K562 (cell line): Measurements from ENCODE around the gene SYT7. TPM values are rescaled to one million over a fixed set of nuclear protein-coding genes. Genes with fewer than 3 reads are reported as not detected.
A peak's percentile ranks its signal among the peaks of the same experiment; 100 is the strongest.

Source experiments
- HCFC1 ChIP-seq: IDR thresholded peaks from 2 replicates; pipeline ENCODE4 v1.6.1; 2012; ENCODE audit warnings: low read depth, low read length, improper control_type of control experiment
- HMG20B ChIP-seq: fragments of 250-450 bp; sonication (Bioruptor Pico); IDR thresholded peaks from 2 replicates; pipeline ENCODE4 v1.5.0; 2021; ENCODE audit warnings: mild to moderate bottlenecking
- NFIC ChIP-seq: fragments of 450-650 bp; IDR thresholded peaks from 2 replicates; pipeline ENCODE4 v1.6.1; 2017; ENCODE audit warnings: mild to moderate bottlenecking, inconsistent platforms
- SIN3A ChIP-seq, 2 experiments: fragments of 150-350 bp in 1 of 2; IDR thresholded peaks; 2 replicates each; pipeline ENCODE4 v1.6.1; 2011 to 2016; ENCODE audit warnings: borderline replicate concordance in 2 of 2, low read depth in 2 of 2, low read length in 2 of 2, mild to moderate bottlenecking in 2 of 2, moderate library complexity in 2 of 2; ENCODE audit not compliant: control insufficient read depth in 1 of 2
- SMC3 ChIP-seq: conservative IDR thresholded peaks from 2 replicates; pipeline ENCODE4 v1.6.1; 2011; ENCODE audit warnings: low read depth, low read length, improper control_type of control experiment; ENCODE audit not compliant: insufficient read depth
- TBL1XR1 ChIP-seq, 2 experiments: IDR thresholded peaks; 2 replicates each; pipeline ENCODE4 v1.6.1; 2012; ENCODE audit warnings: improper control_type of control experiment in 2 of 2, low read length in 2 of 2, mild to moderate bottlenecking in 1 of 2
- TOE1 ChIP-seq, 2 experiments: fragments of 450-650 bp in 1 of 2; sonication (generic) in 1 of 2; formaldehyde crosslinking in 1 of 2; IDR thresholded peaks; 2 replicates each; pipeline versions ENCODE4 v1.7.1 to v1.8.0; 2016 to 2022; ENCODE audit warnings: borderline replicate concordance in 2 of 2, mild to moderate bottlenecking in 2 of 2, antibody characterized with exemption in 1 of 2, inconsistent platforms in 1 of 2, low read depth in 1 of 2, missing genetic modification reagents in 1 of 2, moderate library complexity in 1 of 2
- TSC22D4 ChIP-seq: fragments of 450-650 bp; IDR thresholded peaks from 2 replicates; pipeline ENCODE4 v1.6.1; 2016; ENCODE audit warnings: missing genetic modification characterization, missing biosample characterization, control low read depth
- ZC3H4 ChIP-seq: sonication (generic); formaldehyde crosslinking; IDR thresholded peaks from 2 replicates; pipeline ENCODE4 v1.9.0; 2021; ENCODE audit warnings: missing genetic modification reagents, borderline replicate concordance
- ZNF217 ChIP-seq: sonication (generic); formaldehyde crosslinking; IDR thresholded peaks from 2 replicates; pipeline ENCODE4 v1.8.0; 2022; ENCODE audit warnings: mild to moderate bottlenecking, missing genetic modification reagents
- ZNF561 ChIP-seq: fragments of 450-650 bp; formaldehyde crosslinking; conservative IDR thresholded peaks from 2 replicates; pipeline ENCODE4 v1.4.0; 2020; ENCODE audit warnings: mild to moderate bottlenecking, moderate library complexity
- ZNF589 ChIP-seq: fragments of 200-800 bp; sonication (Bioruptor generic); IDR thresholded peaks from 2 replicates; pipeline ENCODE4 v1.6.1; 2016; ENCODE audit warnings: low read depth, missing genetic modification characterization, missing compliant biosample characterization
- ZNF695 ChIP-seq: fragments of 450-650 bp; formaldehyde crosslinking; IDR thresholded peaks from 2 replicates; pipeline ENCODE4 v1.4.0; 2020; ENCODE audit warnings: mild to moderate bottlenecking, moderate library complexity
- ZNF76 ChIP-seq: fragments of 250-450 bp; sonication (Bioruptor Pico); IDR thresholded peaks from 2 replicates; pipeline ENCODE4 v1.4.0; 2020; ENCODE audit warnings: mild to moderate bottlenecking, moderate library complexity, borderline replicate concordance
- polyA plus RNA-seq, 8 experiments: library from polyadenylated mRNA; depleted of rRNA in 4 of 8; stranded (reverse) in 5 of 8; unstranded in 3 of 8; fragments of >200 nt; fragmentation: Nextera tagmentation in 2 of 8; fragmentation: Illumina TruSeq in 1 of 8; extraction: Ambion mirVana in 2 of 8; extraction: Trizol in 1 of 8; gene quantifications; 2 replicates each; pipeline versions ENCODE4 v1.2.1 to v1.2.3, GENCODE V29; 2011 to 2014; ENCODE audit warnings: inconsistent platforms in 1 of 8, missing spikeins in 1 of 8
- total RNA-seq, 7 experiments: library from RNA; depleted of rRNA in 6 of 7; stranded (reverse); fragments of >200 nt in 6 of 7; fragmentation: Illumina TruSeq in 2 of 7; extraction: Trizol in 2 of 7; gene quantifications; 2 replicates each; pipeline versions ENCODE4 v1.2.1 to v1.2.3, GENCODE V29; 2011 to 2021; ENCODE audit warnings: low replicate concordance in 1 of 7
- TF ChIP-seq, protein P1 (sequence below): fragments of 250-450 bp; sonication (Bioruptor Pico); IDR thresholded peaks from 2 replicates; pipeline ENCODE4 v1.5.0; 2021; ENCODE audit warnings: mild to moderate bottlenecking, moderate library complexity
- TF ChIP-seq, protein P2 (sequence below): fragments of 450-650 bp; IDR thresholded peaks from 2 replicates; pipeline ENCODE4 v1.6.1; 2017; ENCODE audit warnings: antibody characterized with exemption, mild to moderate bottlenecking

SYT7 gene
- total and polyA plus RNA-seq, 9 of the 15 experiments (the other 6 are each of a cell fraction or from before 2014, with no cell fraction given), result 0.01 to 0.51 (median 0.16) TPM; not detected in 1

DNA sequence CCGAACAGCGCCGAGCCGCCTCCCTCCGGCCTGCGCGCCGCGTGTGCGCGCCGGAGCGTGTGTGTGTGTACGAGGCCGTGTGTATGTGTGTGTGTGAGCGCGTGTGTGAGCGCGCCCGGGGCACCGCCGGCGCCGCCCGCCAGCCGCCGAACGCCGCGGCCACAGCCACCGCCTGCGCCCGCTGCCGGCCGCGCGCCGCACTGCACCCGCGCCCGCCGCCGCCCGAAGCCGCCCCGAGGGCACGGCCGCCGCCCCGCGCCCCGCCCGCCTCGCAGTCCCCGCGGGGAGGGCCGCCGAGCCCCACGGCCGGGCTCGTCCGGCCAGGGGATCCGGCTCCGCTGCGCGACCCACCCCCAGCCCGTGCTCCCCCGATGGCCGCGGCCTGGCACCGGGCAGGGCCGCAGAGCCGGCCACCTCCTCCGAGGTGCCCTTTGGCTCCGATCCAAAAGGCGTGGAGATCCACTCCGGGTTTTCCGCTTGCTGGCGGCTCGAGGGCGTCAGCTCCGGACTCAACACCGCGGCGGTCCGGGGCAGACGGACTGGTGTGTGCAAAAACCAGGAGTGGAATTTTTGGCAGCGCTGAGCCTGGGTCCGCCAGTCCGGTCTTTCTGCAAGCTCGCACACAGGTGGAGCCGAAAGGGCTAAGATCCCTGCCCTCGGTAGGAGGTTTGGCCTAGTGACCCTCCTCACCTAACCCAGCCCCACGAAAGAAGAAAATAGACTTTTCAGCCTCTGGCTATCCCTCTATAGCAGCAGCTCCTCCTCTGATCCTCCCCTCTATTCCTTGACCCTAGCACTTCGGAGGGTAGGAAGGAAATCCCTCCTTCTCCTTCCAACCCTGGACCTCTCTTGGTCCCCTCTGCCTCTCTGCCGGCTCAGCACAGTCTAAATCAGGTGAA is at the start of gene SYT7 (continued):
- TF ChIP-seq, protein P1, sequence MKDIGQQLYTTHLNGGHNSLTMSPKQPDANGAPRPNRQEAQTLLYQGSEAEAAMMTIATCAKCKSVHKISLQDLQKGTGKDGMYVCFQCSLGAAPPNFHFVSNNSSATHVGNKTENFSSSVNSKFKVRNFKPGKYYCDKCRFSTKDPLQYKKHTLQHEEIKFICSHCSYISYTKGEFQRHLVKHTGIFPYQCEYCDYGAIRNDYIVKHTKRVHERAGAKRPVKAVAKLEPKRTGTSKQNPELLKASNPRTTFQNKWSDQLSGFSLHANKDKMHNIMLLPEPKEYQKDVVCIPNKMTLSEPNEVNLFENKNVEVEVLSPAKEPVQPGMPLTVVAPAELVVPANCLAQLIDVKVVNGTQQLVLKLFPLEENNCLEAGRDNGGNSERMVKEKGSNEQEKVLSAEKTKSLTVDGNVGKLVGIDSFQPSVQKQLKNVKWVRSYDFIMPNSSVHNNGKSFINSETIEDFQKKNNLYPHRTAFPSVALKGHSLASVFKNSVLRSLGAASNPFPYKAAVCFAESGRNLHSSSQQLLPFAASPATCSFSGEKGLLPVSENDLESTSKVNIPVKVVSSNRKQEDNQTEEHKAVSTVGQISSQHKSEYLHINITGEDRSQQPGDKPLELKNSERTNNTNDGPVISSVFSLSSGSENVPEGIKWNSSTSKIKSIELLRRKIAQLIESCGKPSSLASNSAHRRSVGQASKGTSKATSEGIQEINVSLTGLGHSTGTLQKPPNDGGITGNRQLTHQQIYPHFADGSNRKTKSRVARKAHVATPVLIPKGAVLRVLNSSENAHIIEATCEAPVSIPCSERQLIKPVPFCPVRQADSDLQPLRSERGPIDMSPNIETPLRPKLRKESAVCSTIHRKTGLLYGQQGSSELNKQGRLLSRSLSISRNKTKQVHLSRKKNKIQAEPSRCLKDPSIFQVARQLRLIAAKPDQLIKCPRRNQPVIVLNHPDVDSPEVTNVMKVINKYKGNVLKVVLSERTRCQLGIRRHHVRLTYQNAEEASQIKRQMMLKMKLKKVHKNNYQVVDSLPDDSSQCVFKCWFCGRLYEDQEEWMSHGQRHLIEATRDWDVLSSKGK (CRISPR knock-in tag), result no peak
- TF ChIP-seq HMG20B (no peak), HCFC1 (peak; percentile 38; the same call in 1 of the 2 replicates), ZNF76 (CRISPR knock-in tag) (no peak), NFIC (peak; percentile 91), TSC22D4 (no peak), ZNF589 (no peak), TOE1 (IDR thresholded peaks at IDR 0.05; ENCODE audit: borderline replicate concordance) (peak; percentile 97), TOE1 (CRISPR knock-in tag; IDR thresholded peaks at IDR 0.05; ENCODE audit: borderline replicate concordance, low read depth) (no peak), SIN3A (IDR thresholded peaks at IDR 0.05; ENCODE audit: borderline replicate concordance in 2 of 2, control insufficient read depth in 1 of 2, low read depth in 2 of 2, low read length in 2 of 2) (no peak), TBL1XR1 (IDR thresholded peaks at IDR 0.05; ENCODE audit: low read length in 2 of 2) (peak in 1 of 2 experiments; percentile 55; a peak in 1 of 4 replicates), ZNF695 (CRISPR knock-in tag) (no peak), SMC3 (no peak), ZC3H4 (CRISPR knock-in tag) (no peak), ZNF217 (CRISPR knock-in tag) (no peak), ZNF561 (CRISPR knock-in tag) (no peak)
- TF ChIP-seq, protein P2, sequence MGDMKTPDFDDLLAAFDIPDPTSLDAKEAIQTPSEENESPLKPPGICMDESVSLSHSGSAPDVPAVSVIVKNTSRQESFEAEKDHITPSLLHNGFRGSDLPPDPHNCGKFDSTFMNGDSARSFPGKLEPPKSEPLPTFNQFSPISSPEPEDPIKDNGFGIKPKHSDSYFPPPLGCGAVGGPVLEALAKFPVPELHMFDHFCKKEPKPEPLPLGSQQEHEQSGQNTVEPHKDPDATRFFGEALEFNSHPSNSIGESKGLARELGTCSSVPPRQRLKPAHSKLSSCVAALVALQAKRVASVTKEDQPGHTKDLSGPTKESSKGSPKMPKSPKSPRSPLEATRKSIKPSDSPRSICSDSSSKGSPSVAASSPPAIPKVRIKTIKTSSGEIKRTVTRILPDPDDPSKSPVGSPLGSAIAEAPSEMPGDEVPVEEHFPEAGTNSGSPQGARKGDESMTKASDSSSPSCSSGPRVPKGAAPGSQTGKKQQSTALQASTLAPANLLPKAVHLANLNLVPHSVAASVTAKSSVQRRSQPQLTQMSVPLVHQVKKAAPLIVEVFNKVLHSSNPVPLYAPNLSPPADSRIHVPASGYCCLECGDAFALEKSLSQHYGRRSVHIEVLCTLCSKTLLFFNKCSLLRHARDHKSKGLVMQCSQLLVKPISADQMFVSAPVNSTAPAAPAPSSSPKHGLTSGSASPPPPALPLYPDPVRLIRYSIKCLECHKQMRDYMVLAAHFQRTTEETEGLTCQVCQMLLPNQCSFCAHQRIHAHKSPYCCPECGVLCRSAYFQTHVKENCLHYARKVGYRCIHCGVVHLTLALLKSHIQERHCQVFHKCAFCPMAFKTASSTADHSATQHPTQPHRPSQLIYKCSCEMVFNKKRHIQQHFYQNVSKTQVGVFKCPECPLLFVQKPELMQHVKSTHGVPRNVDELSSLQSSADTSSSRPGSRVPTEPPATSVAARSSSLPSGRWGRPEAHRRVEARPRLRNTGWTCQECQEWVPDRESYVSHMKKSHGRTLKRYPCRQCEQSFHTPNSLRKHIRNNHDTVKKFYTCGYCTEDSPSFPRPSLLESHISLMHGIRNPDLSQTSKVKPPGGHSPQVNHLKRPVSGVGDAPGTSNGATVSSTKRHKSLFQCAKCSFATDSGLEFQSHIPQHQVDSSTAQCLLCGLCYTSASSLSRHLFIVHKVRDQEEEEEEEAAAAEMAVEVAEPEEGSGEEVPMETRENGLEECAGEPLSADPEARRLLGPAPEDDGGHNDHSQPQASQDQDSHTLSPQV, result no peak
